OCI-LY7 (cell line): ENCODE results near the gene IMMP2L.

Experiments used
- CTCF ChIP-seq: fragments of 200-600 bp; sonication (generic); conservative IDR thresholded peaks from 2 replicates; pipeline ENCODE4 v1.5.1; 2014; ENCODE audit warnings: mild to moderate bottlenecking, antibody characterized with exemption, low read length, moderate library complexity, mixed read lengths
- EZH2phosphoT487 ChIP-seq: fragments of 200-600 bp; sonication (generic); IDR thresholded peaks from 2 replicates; pipeline ENCODE4 v1.6.1; 2018; ENCODE audit warnings: low read depth, borderline replicate concordance, mild to moderate bottlenecking, mixed run types, antibody characterized with exemption, low read length, moderate library complexity, mixed read lengths

GRCh38 chr7:111180338-111180737 is 382.0 kb downstream of the IMMP2L start:
- no peak for TF ChIP-seq CTCF
- no peak for TF ChIP-seq EZH2phosphoT487
